Gastrocnemius medialis (tissue), 4 donors: ENCODE measurements around the gene HS6ST2. TPM values are rescaled to one million over a fixed set of nuclear protein-coding genes. Genes with fewer than 3 reads are reported as not detected.

ENCODE experiments used
- ATAC-seq, 2 donors: fragments of 150-250 bp; one replicate each; pipeline ENCODE4 v1.9.1; 2016
- DNase-seq, 2 donors: peaks; one replicate each; pipeline ENCODE4 v3.0.0-alpha.2; 2019
- H3K27ac ChIP-seq, 4 donors: fragments of 200-600 bp; sonication (generic); 1 replicate in 1 of 4; 2 replicates in 3 of 4; pipeline ENCODE4 v1.5.1; 2016 to 2018; ENCODE audit warnings: mild to moderate bottlenecking in 2 of 4, moderate library complexity in 1 of 4
- H3K27me3 ChIP-seq, 3 donors: fragments of 200-600 bp; sonication (generic) in 2 of 3; 1 replicate in 1 of 3; 2 replicates in 2 of 3; pipeline versions ENCODE4 v1.5.1 to v1.6.0; 2016 to 2019; ENCODE audit warnings: mild to moderate bottlenecking in 1 of 3, moderate library complexity in 1 of 3
- H3K36me3 ChIP-seq, 2 donors: fragments of 200-600 bp; sonication (generic) in 1 of 2; one replicate each; pipeline ENCODE4 v1.5.1; 2017 to 2018
- H3K4me1 ChIP-seq, 2 donors: fragments of 200-600 bp; sonication (generic) in 1 of 2; one replicate each; pipeline ENCODE4 v1.5.1; 2016 to 2017; ENCODE audit warnings: mild to moderate bottlenecking in 2 of 2
- H3K4me3 ChIP-seq, 4 donors: fragments of 200-600 bp; sonication (generic) in 3 of 4; 1 replicate in 1 of 4; 2 replicates in 3 of 4; pipeline ENCODE4 v1.5.1; 2016 to 2019; ENCODE audit warnings: mild to moderate bottlenecking in 2 of 4
- H3K9me3 ChIP-seq, 3 donors: fragments of 200-600 bp; sonication (generic) in 2 of 3; 1 replicate in 1 of 3; 2 replicates in 2 of 3; pipeline ENCODE4 v1.5.1; 2016 to 2019
- POLR2A ChIP-seq, 2 donors: fragments of 450-650 bp; IDR thresholded peaks; one replicate each; pipeline ENCODE4 v1.6.1; 2017; ENCODE audit warnings: antibody characterized with exemption in 2 of 2, mild to moderate bottlenecking in 2 of 2, moderate library complexity in 2 of 2
- in situ Hi-C, 4 donors: fragments of 200-750 bp; cut with MboI; loops; one replicate each; pipeline versions ENCODE4 v1.15.0 to v1.8.0; 2017; ENCODE audit warnings: low sequenced_read_pairs in 4 of 4
- intact Hi-C: fragments of 100-400 bp; cut with DNase I; formaldehyde crosslinking; loops from one replicate; pipeline ENCODE4 v1.15.1; 2023; ENCODE audit warnings: low total_unique reads
- total RNA-seq, 4 donors: library from RNA; depleted of rRNA; stranded (reverse); fragments of >200 nt; gene quantifications; one replicate each; pipeline versions ENCODE4 v1.1.0 to v1.2.3, GENCODE V29; 2016
- TF ChIP-seq, protein P1 (sequence below), 5 experiments: fragments of 450-650 bp in 3 of 5; fragments of 200-600 bp in 2 of 5; sonication (generic) in 2 of 5; IDR thresholded peaks in 4 of 5; conservative IDR thresholded peaks in 1 of 5; 1 replicate in 4 of 5; 2 replicates in 1 of 5; pipeline ENCODE4 v1.5.1; 2016 to 2019; ENCODE audit warnings: antibody characterized with exemption in 5 of 5, mild to moderate bottlenecking in 3 of 5, moderate library complexity in 3 of 5

HS6ST2 gene
- total RNA-seq, 4 donors from 2014 or later: 1.9 to 2.8 (median 2.1) TPM; not detected in 1

- Histone ChIP-seq H3K36me3 (no peaks in the 10 kb centered on the region), H3K4me1 (no peaks in the 10 kb centered on the region), H3K27ac (no peak overlapping the region), H3K27me3 (no peaks in the 10 kb centered on the region), H3K4me3 (no peak overlapping the region), H3K9me3 (no peaks in the 10 kb centered on the region)
- intact Hi-C loops (loop anchor here (5.0 kb wide), 1 partner anchor 299 kb away; no protein-coding TSS in a partner anchor), in situ Hi-C loops (no loop called here)
- ATAC-seq: no peak
- TF ChIP-seq, protein P1, sequence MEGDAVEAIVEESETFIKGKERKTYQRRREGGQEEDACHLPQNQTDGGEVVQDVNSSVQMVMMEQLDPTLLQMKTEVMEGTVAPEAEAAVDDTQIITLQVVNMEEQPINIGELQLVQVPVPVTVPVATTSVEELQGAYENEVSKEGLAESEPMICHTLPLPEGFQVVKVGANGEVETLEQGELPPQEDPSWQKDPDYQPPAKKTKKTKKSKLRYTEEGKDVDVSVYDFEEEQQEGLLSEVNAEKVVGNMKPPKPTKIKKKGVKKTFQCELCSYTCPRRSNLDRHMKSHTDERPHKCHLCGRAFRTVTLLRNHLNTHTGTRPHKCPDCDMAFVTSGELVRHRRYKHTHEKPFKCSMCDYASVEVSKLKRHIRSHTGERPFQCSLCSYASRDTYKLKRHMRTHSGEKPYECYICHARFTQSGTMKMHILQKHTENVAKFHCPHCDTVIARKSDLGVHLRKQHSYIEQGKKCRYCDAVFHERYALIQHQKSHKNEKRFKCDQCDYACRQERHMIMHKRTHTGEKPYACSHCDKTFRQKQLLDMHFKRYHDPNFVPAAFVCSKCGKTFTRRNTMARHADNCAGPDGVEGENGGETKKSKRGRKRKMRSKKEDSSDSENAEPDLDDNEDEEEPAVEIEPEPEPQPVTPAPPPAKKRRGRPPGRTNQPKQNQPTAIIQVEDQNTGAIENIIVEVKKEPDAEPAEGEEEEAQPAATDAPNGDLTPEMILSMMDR (IDR thresholded peaks at IDR 0.05 in 4 of 5, conservative IDR thresholded peaks at IDR 0.05 in 1 of 5): no peak
- no peak for TF ChIP-seq POLR2A (IDR thresholded peaks at IDR 0.05)
- DNase-seq: no peak
These were observed 366.6 kb downstream of the HS6ST2 start for GRCh38 chrX:132591719-132592275.

GRCh38 chrX:132590350-132591026, 367.9 kb downstream of the HS6ST2 start:
- H3K9me3 ChIP-seq: no peaks in the 10 kb centered on the region
- H3K27ac ChIP-seq: no peak overlapping the region
- no peaks in the 10 kb centered on the region for H3K4me1 ChIP-seq
- intact Hi-C loops: loop anchor here (5.0 kb wide), 1 partner anchor 298 kb away; no protein-coding TSS in a partner anchor
- no peaks in the 10 kb centered on the region for H3K36me3 ChIP-seq
- DNase-seq (no peak), ATAC-seq (no peak)
- H3K27me3 ChIP-seq: no peaks in the 10 kb centered on the region
- in situ Hi-C loops: no loop called here
- no peak overlapping the region for H3K4me3 ChIP-seq
- TF ChIP-seq, protein P1 (IDR thresholded peaks at IDR 0.05 in 4 of 5, conservative IDR thresholded peaks at IDR 0.05 in 1 of 5): no peak
- no peak for TF ChIP-seq POLR2A (IDR thresholded peaks at IDR 0.05)

- no peaks in the 10 kb centered on the region for H3K4me1 ChIP-seq
- in situ Hi-C loops: no loop called here
- H3K4me3 ChIP-seq: no peak overlapping the region
- H3K27ac ChIP-seq: no peak overlapping the region
- DNase-seq (no peak), ATAC-seq (no peak)
- H3K9me3 ChIP-seq: no peaks in the 10 kb centered on the region
- H3K36me3 ChIP-seq: no peaks in the 10 kb centered on the region
- TF ChIP-seq POLR2A (IDR thresholded peaks at IDR 0.05): no peak
- TF ChIP-seq, protein P1 (IDR thresholded peaks at IDR 0.05 in 4 of 5, conservative IDR thresholded peaks at IDR 0.05 in 1 of 5): no peak
- intact Hi-C loops: no loop called here
- peaks cover 0 to 2% (median 0%) of the 10 kb centered on the region in 3 donors for H3K27me3 ChIP-seq
These were observed 373.5 kb downstream of the HS6ST2 start for GRCh38 chrX:132584936-132585335.

- no peaks in the 10 kb centered on the region for H3K4me1 ChIP-seq
- H3K27me3 ChIP-seq: no peaks in the 10 kb centered on the region
- no peak overlapping the region for H3K27ac ChIP-seq
- H3K9me3 ChIP-seq: no peaks in the 10 kb centered on the region
- DNase-seq (no peak), ATAC-seq (no peak)
- no peak overlapping the region for H3K4me3 ChIP-seq
- in situ Hi-C loops: no loop called here
- no peak for TF ChIP-seq POLR2A (IDR thresholded peaks at IDR 0.05)
- TF ChIP-seq, protein P1 (IDR thresholded peaks at IDR 0.05 in 4 of 5, conservative IDR thresholded peaks at IDR 0.05 in 1 of 5): no peak
- intact Hi-C loops: no loop called here
- H3K36me3 ChIP-seq: no peaks in the 10 kb centered on the region
These were observed 381.5 kb downstream of the HS6ST2 start for GRCh38 chrX:132576939-132577338.

Other genes starting within 250 kb of the HS6ST2 start
- not detected for gene USP26, start 138.5 kb upstream of the HS6ST2 start, total RNA-seq